Mesodermal cell (in vitro differentiated cells): ENCODE results near the gene ZNF385D. TPM values are rescaled to one million over a fixed set of nuclear protein-coding genes. Genes with fewer than 3 reads are reported as not detected.

Experiments used
- H3K27ac ChIP-seq: 2 replicates; pipeline ENCODE4 v1.7.0; 2013; ENCODE audit warnings: mild to moderate bottlenecking, low read depth, low read length, moderate library complexity; ENCODE audit not compliant: severe bottlenecking
- H3K36me3 ChIP-seq: 2 replicates; pipeline ENCODE4 v1.7.1; 2013; ENCODE audit warnings: mild to moderate bottlenecking, low read length, moderate library complexity; ENCODE audit not compliant: control insufficient read depth, insufficient read depth
- H3K4me1 ChIP-seq: one replicate; pipeline ENCODE4 v1.7.1; 2013; ENCODE audit warnings: mild to moderate bottlenecking, low read length; ENCODE audit not compliant: insufficient read depth, control insufficient read depth, poor library complexity, severe bottlenecking
- H3K4me3 ChIP-seq: 2 replicates; pipeline ENCODE4 v1.7.0; 2013; ENCODE audit warnings: low read length, control low read depth, mild to moderate bottlenecking; ENCODE audit not compliant: insufficient read depth, poor library complexity, severe bottlenecking; ENCODE audit errors: extremely low read depth
- H3K9me3 ChIP-seq: 2 replicates; pipeline ENCODE4 v1.7.1; 2013; ENCODE audit warnings: mild to moderate bottlenecking, low read length, moderate library complexity; ENCODE audit not compliant: control insufficient read depth
- WGBS, 2 experiments: methylation state at CpG; one replicate each; pipeline ENCODE4 v1.1.5; 2013; ENCODE audit warnings: missing lambda C conversion rate in 2 of 2; ENCODE audit not compliant: insufficient coverage in 2 of 2; 5-methylcytosine and 5-hydroxymethylcytosine counted together
- polyA plus RNA-seq, 2 experiments: library from polyadenylated mRNA; stranded (reverse); fragments of 50-300 nt; gene quantifications; one replicate each; pipeline ENCODE4 v1.2.3, GENCODE V29; 2013

The ZNF385D gene, protein sequence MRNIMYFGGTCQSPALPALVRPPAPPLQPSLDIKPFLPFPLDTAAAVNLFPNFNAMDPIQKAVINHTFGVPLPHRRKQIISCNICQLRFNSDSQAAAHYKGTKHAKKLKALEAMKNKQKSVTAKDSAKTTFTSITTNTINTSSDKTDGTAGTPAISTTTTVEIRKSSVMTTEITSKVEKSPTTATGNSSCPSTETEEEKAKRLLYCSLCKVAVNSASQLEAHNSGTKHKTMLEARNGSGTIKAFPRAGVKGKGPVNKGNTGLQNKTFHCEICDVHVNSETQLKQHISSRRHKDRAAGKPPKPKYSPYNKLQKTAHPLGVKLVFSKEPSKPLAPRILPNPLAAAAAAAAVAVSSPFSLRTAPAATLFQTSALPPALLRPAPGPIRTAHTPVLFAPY
- 1.7 TPM for polyA plus RNA-seq (2013, experiment 1 of 2)
- polyA plus RNA-seq (2013, experiment 2 of 2) = 2.1 TPM

DNA sequence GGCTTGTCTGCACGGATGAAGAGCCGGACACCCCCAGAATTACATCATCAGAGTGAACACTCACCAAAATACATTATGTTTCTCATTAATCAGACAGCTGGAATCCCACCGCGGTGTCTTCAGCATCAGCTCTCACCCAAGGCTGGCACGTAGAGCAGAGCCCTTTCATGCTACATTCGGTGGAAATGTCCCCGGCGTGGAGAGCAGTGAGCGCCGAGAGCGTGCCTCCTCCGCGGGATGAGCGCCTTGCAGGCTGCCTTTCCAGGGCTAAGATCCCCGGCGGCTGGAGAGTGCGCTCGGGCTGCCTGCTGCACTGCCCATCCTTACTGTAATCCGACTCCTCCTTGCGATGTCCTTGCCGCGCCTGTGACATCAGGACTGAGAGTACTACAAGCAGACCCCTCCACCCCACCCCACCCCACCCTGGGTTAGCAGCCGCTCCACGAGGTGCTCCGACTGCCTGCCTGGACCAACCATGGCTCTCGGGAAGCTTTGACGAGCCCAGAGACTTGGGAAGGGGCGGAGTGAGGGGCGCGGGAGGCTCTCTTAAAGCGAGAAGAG is at the start of gene ZNF385D:
TSS of gene ZNF385D (minus strand) at position 380 of the 561 bp plus-strand sequence. CDS start at position 86, 294 bp downstream.
- H3K36me3 ChIP-seq = no peaks in the 10 kb centered on the region
- 0% methylated on average over 22 to 28 of the region's 31 CpGs for WGBS, 2 experiments
- H3K27ac ChIP-seq = no peak within 1 kb of the TSS
- no peaks in the 10 kb centered on the region for H3K9me3 ChIP-seq
- H3K4me1 ChIP-seq = no peaks in the 10 kb centered on the region
- peak within 1 kb of the TSS; percentile 32 for H3K4me3 ChIP-seq

DNA sequence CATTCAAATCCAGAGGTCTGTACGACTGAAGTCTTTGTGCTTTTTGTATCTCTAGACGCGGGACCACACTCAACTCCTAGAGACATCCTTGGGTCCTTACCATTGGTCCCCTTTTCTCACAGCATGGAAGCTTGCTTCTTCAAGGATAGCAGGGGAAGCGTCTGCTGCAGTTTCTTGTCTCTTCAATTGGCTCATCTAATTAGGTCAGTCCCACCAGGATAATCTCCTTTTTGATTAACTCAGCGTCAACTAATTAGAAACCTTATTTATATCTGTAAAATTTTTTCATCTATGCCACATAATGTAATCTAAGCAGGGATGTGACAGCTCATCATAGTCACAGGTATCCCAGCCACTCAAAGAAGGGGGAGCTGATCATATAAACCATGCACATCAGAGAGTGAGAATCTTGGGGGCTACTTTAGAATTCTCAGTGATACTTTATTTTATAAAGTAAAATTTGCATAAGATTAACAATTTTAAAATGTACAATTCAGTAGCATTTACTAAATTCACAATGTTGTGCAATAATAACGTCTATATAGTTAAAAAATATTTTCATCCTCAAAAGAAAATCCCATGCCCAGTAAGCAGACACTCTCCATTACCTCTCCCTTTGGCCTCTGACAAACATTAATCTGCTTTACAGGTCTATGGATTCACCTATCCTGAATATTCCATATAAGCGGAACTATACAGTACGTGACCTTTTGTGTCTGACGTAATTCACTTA is 47.5 kb upstream of the ZNF385D start:
- Histone ChIP-seq H3K4me3 (no peak overlapping the region), H3K9me3 (no peaks in the 10 kb centered on the region), H3K27ac (no peak overlapping the region), H3K4me1 (no peaks in the 10 kb centered on the region), H3K36me3 (no peaks in the 10 kb centered on the region)
- WGBS, 2 experiments = 93 to 97% methylated on average over 6 to 7 of the region's 9 CpGs

DNA sequence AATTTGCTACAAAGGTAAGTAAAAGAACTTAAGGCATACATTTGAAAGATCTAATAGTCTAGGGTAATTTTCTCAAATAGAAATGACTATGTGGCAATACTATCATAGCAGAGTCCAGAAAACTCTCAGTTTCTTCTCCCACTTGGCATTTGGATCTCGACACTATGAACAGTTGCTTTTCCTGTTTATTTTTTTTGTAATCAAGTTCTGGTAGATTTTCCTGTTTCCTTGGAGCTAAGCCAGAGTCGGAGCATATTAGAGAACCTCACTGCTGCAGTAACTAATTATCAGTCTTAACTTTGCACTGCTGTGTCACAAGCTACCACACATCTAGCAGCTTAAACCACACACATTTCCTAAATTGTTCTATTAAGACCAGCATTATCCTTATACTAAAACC is 44.9 kb upstream of the ZNF385D start:
- Histone ChIP-seq H3K4me1 (no peaks in the 10 kb centered on the region), H3K36me3 (no peaks in the 10 kb centered on the region)
- WGBS, 2 experiments = 88 to 100% methylated on average over 1 to 2 of the region's 2 CpGs

DNA sequence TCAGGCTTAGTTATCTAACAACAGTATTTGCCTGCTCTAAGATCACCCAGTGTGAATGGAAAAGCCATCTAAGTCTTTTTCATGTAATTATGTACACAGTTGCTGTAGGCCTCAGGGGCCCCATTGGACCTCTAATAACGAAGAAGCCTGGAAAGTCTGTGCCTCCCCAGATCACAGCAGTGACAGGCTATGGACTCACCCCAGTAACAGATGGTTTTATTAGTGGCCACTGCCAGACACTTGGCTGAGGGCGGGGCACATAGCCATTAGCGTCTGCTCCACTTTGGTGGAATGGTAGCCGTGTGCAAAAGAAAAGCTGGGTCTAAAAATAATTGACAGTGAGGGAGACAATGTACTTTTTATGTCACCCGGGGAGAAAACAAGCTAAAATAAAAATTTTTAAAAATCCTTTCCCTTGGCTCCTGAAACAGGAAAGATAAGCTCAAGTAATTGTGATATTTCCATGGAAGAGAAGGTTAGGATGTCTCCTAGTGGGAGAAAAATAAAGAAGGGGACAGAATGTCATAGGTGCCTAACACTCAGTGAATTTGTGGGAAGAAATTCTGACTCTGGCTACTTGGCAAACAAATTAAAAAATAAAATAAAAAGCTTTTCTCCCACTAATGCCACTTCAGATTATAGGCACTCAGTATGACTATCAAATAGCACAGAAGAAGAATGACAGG is 44.3 kb upstream of the ZNF385D start:
- no peak overlapping the region for H3K4me3 ChIP-seq
- H3K9me3 ChIP-seq = no peaks in the 10 kb centered on the region
- 96% methylated on average over 4 of the region's 5 CpGs for WGBS, 2 experiments

More for the DNA sequence above, 44.9 kb upstream of the ZNF385D start:
- no peak overlapping the region for H3K4me3 ChIP-seq
- H3K27ac ChIP-seq = no peak overlapping the region
- no peaks in the 10 kb centered on the region for H3K9me3 ChIP-seq

DNA sequence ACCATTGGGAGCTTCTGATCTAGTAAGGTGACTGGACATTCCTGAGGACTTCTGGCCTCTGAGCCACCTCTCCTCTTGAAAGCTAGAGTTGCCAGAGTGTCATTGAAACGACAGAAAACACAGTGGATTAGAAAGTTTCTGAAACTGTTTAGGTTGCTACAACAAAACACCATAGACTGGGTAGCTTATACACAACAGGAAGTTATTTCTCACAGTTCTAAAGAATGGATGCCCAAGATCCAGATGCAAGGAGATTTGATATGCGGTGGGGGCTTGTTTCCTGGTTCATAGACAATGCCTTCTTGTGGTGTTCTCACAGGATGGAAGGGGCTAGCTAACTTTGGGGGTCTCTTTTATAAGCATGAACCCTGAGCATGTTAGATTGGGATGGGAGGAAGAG is 43.3 kb upstream of the ZNF385D start:
- Histone ChIP-seq H3K4me1 (no peaks in the 10 kb centered on the region), H3K9me3 (no peaks in the 10 kb centered on the region), H3K4me3 (no peak overlapping the region), H3K27ac (no peak overlapping the region), H3K36me3 (no peaks in the 10 kb centered on the region)
- WGBS, 2 experiments = 100% methylated on average over 1 of the region's 2 CpGs

More for the DNA sequence above, 44.3 kb upstream of the ZNF385D start:
- no peaks in the 10 kb centered on the region for H3K4me1 ChIP-seq
- no peak overlapping the region for H3K27ac ChIP-seq
- H3K36me3 ChIP-seq = no peaks in the 10 kb centered on the region

DNA sequence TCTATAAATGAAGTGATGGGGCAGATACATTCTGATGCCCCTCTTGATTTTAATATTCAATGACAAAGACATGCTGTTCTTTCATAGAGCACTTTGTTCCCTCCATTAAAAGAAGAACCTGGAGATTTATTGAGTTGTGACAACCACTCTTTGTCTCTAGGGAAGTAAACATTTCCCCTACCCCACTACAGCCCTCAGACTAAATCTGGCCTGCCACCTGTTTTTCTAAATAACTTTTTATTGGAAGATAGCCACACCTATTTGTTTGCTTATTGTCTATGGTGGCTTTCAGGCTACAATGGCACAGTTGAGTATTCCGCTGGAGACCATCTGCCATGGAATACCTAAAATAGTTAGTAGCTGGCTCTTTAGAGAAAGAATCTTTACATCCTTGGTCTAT is 41.2 kb upstream of the ZNF385D start:
- no peaks in the 10 kb centered on the region for H3K4me1 ChIP-seq
- no peaks in the 10 kb centered on the region for H3K36me3 ChIP-seq
- no peak overlapping the region for H3K27ac ChIP-seq
- no peaks in the 10 kb centered on the region for H3K9me3 ChIP-seq
- 100% methylated on average over 1 of the region's 1 CpG; no CpG with 5 or more reads in 1 of the 2 experiments for WGBS, 2 experiments
- no peak overlapping the region for H3K4me3 ChIP-seq

DNA sequence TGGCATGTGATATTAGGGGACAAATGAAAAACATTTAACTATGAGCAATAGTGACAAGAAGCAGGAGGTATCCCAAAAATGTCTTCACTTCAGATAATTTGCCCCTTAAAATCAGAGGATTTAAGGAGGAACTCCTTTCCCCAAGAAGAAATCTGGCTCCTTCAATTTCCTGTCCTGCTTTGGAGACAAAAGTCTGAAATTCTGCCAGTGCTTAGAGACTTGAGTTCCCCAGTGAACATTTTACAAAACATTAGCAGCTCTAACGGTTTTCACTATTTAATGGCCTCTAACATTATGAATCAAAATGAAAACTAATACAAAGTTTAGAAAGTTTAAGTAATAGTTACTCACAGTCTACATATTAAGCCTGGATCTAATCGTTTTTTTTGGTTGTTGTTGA is 40.3 kb upstream of the ZNF385D start:
- Histone ChIP-seq H3K4me3 (no peak overlapping the region), H3K4me1 (no peaks in the 10 kb centered on the region), H3K9me3 (no peaks in the 10 kb centered on the region), H3K36me3 (no peaks in the 10 kb centered on the region), H3K27ac (no peak overlapping the region)
- WGBS, 2 experiments = 100% methylated on average over 1 of the region's 2 CpGs; no CpG with 5 or more reads in 1 of the 2 experiments

DNA sequence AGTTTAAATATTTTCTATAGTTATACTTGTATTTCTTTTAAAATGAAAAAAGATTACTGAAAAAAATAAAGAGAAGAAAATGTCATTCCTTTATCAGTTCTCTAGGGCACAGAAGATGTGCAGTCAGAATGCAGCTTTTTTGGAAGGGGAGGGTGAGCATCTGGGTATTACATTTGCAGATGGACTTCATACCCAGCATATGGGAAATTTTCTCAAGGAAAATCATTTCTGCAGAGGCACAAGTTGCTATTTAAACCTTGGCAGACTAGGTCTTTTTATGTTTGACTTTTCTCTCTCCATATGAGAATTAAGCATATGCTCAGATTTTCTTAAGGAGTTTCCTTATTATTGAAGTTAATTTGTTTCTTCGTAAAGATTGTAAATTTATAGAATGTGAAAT is 39.5 kb upstream of the ZNF385D start:
- Histone ChIP-seq H3K27ac (no peak overlapping the region), H3K4me3 (no peak overlapping the region), H3K36me3 (no peaks in the 10 kb centered on the region), H3K9me3 (no peaks in the 10 kb centered on the region), H3K4me1 (no peaks in the 10 kb centered on the region)
- no CpG with 5 or more reads among the region's 1 CpG for WGBS, 2 experiments

DNA sequence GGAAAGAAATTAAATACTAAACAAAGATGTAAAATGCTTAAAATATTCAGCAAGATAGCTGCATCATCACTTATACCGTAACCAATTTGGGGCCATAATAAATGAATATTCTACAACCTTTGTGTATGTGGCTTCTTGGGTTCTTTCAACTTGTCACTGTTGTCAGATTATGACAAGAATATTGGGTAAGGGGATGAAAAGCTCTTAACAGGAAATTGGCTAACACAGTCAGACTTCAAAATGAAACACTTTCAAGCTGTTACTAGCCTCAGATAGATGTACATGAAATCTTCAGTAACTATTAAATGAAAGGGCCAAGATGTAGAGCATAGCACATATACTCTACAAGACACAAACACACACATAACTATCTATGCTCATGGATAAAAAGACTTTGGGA is 38.7 kb upstream of the ZNF385D start:
- no peaks in the 10 kb centered on the region for H3K36me3 ChIP-seq
- H3K9me3 ChIP-seq = no peaks in the 10 kb centered on the region
- no peak overlapping the region for H3K4me3 ChIP-seq
- no peaks in the 10 kb centered on the region for H3K4me1 ChIP-seq
- no CpG with 5 or more reads among the region's 1 CpG for WGBS, 2 experiments
- H3K27ac ChIP-seq = no peak overlapping the region

DNA sequence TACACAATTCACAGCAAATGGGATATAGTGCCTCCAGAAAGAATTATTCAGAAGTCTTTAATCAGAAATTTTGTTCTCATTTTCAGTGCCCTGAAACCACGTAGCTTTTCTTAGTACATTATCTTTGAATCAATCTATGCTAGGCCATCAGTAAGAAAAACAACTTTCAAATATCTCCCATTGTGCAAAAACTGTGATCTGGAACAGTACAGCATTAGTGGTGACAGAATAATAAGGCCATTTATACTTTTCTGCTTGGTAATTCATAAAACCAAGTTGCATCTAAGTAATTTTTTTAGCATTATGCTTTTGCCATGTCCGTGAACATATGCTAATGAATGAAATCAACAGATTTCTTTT is 35.4 kb upstream of the ZNF385D start:
- Histone ChIP-seq H3K27ac (no peak overlapping the region), H3K4me1 (no peaks in the 10 kb centered on the region), H3K9me3 (no peaks in the 10 kb centered on the region), H3K36me3 (no peaks in the 10 kb centered on the region), H3K4me3 (no peak overlapping the region)
- WGBS, 2 experiments = 100% methylated on average over 1 of the region's 2 CpGs
